ENCODE results near the gene DBNL.
A peak's percentile ranks its signal among the peaks of the same experiment; 100 is the strongest.

The DBNL gene

DNA sequence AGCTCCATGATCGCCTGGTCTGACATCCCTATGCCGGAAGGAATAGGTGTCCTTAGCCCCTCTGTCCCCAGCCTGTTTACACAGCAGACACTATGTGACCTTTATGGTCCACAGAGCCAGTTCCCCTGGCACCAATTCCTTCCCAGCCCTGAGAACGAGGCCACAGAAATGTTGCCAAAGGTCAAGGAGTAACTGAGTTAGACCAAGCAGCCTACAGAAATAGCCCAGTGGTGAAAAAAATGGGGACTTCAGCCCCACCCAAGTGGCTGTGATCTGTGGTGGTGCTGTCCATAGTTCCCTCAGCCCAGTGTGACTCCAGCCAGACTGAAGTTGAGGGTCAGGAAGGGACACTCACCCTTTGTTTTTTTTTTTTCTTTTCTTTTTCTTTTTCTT is 18.4 kb downstream of the DBNL start:
- DNase-seq: no peak

DNA sequence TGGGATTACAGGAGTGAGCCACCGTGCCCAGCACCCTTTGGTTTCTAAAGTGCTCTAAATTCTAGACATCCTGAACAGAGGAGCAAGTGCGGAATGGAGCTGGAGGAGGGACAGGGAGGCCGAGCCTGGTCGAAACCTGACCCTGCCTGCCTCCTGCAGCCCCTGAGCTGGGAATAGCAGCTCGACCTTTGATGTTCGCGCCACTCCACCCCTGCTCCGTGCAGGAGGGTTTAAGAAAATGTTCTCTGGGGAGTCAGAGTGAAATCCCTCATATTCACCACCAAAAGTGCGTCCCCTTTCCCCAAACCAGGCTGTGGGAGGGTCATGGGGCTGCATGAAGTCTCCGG is 19.0 kb downstream of the DBNL start:
- DNase-seq: no peak

DNA sequence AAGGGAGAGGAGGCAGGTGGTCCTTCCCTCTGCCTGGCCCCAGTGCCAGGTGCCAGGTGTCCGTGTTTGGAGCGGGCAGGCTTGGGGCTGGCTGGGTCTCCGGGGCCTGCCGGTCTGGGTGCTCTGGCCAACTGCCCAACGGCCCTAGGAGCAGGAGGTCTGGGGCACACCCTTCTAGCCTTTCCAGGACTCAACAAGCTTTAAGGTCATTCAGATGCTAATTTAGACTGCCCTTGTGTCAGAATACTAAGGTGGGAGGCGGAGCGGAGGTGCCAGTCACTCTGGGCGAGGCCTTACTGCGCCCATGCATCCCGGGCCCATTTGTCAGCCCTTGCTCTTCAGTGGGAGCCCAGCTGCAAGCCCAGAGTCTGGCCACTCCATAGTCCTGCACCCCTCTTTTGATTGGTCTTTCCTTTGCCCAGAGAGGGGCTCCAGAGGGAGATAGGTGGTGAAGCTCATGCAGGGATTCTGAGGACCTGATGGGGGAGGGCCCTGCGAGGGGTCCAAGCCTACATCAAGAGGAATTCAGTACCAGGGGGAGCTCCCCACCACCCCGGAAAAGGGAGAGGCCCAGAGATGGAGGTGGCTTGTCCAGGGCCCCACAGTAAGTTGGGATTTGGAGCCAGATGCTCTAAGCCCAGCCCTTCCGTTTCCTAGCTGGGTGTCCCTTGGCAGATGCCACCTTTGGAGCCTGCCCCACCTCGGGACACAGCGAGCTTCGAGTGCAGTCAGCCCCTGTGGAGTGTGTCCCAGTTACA is 19.6 kb downstream of the DBNL start:
- DNase-seq: no peak

DNA sequence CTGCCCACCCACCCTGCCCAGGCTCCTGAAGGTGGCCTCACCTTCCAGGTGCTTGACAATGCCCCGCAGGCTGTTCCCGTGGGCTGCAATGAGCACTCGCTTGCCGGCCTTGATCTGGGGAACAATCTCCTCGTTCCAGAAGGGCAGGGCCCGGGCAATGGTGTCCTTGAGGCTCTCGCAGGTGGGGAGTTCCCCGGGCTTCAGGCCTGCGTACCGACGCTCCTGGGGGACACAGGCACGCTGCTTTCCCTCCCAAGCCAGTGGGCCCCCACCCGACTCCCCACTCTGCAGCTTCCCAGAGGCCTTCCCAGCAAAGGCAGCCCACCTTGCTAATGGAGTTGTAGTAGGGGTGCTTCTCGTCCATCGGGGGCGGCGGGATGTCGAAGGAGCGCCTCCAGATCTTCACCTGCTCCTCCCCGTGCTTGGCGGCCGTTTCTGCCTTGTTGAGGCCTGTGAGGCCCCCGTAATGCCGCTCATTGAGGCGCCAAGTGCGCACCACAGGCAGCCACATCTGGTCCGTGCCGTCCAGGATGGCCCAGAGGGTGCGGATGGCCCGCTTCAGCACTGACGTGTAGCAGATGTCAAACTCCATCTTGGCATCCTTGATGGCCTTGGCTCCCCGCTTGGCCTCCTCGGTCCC is 20.4 kb downstream of the DBNL start:
- DNase-seq: no peak

DNA sequence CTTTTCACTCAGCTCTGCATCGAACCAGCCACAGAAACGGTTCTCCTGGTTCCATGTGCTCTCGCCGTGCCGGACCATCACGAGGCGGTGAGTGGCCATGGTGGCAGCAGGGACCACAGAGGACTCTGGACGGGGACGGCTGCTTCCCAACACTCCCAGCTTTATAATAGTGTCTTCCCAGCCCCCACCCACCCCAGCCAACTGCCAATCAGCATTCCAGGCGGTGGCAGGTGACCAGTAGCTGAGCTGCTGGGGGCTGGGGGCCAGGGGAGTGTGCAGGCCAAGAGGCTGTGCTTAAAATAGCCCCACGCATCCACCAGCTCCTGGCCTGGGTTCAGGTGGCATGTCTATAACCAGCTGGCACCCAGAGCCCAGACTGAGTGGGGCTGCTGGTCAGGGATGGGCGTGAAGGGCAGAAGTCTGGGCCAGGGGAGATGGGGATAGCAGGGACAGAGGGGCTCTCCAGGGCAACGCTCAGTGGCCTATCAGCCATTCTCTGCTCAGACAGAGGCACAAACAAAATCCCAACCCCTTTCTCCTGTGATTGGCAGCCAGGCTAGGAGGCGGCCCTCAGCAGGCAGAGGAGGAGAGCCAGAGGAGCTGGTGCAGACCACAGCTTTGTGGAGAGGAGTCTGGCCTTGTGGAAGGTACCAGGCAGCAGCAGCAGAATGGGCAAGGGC is 21.1 kb downstream of the DBNL start, which contains the start of gene PGAM2:
TSS of gene PGAM2 (minus strand) at position 137 of the 680 bp plus-strand sequence. CDS start at position 99, 38 bp downstream.
- peak; percentile 36 for DNase-seq

DNA sequence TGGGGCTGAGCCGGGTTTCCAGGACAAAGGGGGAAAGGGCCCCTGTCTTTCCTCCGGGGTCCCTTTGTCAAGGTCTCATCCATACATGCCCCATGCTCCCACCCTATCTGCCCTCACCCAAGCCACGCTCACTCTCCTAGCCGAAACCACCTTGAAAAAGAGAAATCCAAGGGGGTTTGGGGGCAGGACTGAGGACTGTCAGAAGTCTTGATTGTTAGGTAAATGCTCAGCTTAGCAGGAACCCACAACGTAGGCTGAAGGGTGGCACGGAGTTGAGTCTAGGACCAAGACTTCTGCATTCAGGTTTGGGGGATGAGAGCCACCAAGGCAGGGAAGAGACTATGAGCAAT is 21.6 kb downstream of the DBNL start:
- no peak for DNase-seq

DNA sequence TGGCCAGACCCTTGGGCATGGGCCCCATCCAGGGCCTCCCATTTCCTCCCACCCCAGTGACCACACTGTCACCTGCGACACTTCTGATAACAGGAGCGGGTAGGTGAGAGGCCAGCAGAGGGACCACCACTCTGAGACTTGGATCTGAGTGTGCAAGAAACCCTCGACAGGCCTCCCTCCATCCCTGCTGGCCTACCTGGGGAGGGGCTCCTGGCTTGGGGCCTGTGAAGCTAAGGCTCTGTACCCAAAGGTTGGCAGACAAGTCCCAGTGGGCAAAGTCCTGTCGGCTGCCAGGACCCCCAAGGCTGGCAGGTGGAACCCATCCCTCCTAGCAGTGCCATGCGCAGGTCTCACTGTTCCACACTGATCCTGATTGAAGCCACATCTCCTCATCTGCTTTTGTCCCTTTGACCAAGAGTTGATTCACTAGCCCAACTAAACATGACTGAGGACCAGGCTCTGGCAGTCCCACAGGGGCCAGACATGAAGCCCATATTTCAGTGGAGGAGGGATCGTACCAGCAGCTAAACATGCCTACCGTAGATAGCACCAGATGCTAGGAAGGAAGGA is 22.1 kb downstream of the DBNL start:
- no peak for DNase-seq

DNA sequence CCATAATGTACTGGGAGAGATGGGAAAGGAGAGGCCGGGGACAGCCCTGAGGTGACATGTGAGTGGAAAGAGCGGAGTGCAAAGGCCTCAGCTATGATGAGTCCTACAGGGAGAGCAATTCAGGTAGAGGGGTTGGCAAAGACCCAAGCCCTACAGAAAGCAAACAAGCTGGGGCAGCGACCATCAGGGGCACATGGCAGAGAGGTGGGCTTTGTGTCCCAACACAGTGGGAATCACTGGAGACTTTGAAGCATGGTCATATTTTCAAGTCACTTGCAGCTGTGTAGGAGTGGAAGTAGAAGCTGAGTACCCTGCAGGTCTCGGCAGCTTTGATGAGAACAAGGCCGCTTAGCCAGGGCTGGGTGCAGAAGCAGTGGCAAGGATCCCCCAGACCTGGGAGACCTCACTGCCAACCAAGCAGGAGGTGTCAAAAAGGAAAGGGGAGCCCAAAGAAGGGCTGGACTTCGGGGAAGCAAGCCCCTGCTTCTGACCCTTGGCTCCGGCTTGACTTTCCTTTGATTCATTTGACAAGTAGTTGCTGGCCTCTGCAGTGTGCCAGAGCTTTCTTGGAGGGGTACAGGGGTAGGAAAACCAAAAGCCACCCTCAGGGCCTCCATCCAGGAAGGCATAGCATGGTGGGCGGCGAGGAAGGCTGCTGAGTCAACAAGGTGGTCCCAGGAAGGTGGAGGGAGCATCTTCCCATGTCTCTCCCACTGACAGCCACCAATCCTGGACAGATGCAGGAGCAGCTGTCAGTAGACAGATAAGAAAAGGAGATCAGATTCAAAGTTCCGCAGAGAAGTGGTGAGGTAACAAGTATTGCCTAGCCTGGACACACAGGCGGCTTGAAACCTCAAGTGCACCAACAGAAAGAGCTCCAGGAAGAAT is 22.8 kb downstream of the DBNL start:
- peak; percentile 24 for DNase-seq

DNA sequence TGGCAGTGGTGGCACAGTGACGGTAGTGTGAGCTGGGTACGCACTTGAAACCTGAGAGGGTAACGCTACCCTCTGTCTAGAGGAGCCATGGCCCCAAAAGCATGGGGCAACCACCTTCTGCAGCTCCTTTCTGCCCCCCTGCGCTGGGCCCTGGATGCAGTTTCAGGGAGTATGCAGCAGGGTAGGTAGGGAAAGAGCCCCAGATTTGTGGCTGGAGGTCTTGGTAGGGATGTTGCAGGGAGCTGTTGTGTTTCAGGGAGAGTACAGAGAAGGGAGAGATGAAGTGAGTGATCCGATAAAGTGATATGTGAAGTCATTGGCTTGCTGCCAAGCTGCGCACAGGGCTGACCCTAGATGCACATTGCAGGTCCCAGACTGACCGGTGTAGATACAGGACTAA is 23.6 kb downstream of the DBNL start:
- DNase-seq: peak; percentile 63

DNA sequence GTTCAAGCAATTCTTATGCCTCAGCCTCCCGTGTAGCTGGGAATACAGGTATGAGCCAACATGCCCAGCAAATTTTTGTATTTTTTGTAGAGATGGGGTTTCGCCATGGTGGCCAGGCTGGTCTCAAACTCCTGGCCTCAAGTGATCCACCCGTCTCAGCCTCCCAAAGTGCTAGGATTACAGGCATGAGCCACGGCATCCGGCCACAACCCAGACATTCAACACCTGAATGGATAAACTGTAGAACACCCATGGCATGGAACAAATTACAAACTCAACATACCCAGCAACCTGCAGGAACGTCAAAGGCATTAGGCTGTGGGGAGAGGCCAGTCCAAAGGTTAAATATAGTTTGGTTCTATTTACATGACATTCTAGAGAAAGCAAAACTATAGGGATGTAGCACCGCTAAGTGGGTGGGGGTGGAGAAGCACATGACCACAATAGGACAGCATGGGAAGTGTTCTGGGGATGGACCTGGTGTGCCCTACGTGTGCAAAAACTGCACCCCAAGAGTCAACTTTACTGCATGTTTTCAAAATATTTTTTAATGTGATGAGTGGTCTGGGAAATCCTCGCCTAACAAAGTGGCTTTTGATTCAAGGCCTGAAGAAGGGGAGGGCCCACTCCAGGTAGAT is 27.3 kb downstream of the DBNL start:
- no peak for DNase-seq

DNA sequence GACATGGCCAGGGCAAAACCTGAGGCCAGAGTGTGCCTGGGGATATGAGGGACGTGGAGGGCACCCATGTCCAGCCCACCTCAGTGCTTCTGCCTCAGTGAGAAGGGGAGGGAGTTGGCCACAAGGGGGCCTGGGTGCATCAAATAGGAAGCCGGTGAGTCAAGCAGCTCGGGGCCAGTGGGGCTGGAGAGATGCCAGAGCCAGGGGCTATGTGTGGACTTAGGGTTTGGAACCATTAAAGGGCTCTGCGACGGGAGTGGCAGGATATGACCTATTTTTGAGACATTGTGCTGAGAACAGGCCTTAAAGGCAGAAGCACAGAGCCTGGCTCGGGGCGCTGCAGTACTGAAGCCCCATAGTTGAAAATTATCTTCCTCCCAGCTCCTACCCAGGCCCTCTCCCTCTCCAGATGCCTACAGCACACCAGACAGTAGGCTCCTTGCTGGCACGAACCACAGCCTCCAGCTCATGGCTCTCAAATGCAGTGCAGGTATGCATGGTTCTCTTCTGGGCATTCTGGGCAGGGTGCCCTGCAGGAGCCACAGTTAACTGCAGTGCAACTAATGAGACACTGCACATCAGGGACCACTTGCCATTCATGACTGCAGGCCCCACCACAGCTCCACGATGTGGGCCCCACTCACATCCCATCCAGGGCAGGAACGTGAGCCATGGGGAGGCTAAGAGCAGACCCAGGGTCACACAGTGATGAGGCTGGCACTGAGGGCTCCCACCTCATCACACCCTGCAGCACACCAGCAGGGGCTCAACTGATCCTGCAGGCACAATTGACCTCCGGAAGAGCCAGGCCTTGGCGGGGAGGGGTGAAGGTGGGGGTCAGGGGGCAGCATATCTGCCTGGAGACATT is 28.1 kb downstream of the DBNL start:
- peak; percentile 83 for DNase-seq

DNA sequence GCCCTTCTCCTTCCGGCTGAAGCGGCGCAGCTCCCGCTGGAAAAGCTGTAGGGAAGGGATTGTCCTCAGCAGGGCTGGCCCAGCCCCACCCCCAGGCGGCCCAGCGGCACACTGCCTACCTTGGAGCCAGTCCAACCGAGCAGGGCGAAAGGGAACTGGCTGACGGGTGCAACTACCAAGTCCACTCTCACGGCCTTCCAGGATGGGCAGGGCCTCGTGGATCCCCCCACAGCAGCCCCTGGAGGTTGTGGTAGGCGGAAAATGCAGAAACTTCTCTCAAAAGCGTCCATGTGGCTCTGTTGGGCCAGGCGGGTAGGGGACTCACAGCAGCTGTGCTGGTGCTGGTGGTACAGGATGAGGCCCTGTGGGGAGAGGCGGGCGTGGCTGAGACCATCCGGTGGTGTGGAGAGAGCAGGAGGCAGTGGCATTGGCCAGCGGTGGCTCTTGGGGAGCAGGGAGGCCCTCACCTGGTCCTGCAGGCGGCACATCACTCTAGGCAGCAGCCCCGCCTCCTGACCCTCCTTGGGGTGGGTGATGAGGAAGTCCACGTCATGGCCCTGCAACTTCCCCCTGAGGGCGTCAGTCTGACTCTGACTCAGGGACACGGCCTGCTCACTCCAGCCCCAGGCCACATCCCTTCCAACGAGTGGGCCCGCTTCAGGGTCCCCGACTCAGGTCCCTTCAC is 29.3 kb downstream of the DBNL start:
- DNase-seq: no peak

DNA sequence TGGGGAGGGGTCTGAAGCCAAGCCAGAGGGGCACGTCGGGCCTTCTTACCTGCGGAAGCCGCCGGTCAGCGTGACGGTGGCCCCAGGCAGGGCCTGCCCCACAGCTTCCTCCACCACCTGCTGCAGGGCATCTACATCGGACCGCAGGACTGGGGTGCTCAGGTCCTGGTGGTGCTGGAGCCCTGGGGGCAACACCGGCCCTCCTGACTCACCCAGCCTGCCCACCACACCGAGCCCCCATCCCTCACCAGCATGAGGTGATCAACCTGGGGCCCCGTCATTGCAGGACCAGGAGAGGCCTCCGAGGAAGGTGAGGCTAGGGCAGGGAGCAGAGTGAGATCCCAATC is 29.8 kb downstream of the DBNL start:
- no peak for DNase-seq

DNA sequence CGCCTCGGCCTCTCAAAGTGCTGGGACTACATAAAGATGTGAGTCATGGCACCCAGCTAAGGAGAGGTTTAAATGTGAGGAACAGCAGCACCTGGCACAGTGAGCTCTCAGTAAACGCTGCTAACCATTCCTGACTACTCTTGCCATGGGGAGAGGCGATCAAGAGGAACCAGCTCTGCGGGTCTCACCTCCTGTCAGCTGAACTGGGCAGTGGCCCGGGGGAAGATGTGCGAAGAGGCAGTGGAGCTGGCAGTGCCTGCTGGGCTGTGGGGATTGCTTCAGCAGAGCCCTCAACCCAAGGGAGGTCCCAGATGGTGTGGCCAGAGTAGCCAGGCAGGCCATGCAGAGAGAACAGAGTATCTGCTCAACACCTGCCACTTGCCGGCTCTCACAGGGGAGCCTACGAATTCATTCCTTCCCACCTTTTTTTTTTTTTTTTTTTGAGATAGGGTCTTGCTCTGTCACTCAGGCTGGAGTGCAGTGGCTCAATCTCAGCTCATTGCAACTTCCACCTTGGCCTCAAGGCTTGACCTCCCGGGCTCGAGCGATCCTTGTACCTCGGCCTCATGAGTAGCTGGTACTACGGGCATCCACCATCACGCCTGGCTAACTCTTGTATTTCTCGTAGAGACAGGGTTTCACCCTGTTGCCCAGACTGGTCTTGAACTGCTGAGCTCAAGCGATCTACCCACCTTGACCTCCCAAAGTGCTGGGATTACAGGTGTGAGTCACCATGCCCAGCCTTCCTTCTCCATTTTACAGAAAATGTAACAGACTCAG is 31.0 kb downstream of the DBNL start:
- no peak for DNase-seq

DNA sequence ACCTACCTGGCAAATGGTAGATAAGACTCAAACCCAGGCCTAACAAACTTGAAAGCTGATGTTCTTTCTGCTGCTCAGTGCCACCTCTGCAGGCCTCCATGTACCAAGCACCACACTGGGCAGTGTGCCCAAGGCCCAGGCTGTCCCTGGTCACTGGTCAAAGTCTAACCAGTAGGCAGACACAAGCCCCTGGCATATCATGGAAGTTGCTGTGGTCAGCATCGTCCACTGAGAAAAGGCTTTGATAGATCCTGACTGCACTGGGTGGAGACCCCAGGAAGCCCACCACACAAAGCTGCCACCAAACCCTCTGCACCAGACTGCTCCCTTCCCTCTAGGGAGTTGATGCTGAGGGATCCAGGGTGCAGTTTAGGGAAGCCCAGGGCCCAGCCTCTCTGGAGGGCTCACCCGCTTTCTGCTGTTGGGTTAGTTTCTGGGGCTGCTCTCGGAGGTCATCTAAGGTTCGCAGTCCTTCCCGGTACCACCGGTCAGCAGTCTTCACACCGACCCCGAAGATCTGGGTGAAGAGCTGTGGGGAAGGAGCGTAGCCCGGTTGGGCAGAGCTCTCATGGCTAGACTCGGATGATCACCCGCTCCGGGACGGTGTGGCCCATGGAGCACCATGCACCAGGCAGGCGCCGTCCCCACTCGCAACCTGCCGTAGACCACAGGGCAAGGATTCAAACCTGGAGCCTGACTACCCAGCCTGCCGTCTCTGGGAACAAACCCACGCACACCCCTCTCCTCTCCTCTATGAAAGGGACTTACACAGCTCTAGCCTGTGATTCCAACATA is 31.8 kb downstream of the DBNL start:
- DNase-seq: no peak

DNA sequence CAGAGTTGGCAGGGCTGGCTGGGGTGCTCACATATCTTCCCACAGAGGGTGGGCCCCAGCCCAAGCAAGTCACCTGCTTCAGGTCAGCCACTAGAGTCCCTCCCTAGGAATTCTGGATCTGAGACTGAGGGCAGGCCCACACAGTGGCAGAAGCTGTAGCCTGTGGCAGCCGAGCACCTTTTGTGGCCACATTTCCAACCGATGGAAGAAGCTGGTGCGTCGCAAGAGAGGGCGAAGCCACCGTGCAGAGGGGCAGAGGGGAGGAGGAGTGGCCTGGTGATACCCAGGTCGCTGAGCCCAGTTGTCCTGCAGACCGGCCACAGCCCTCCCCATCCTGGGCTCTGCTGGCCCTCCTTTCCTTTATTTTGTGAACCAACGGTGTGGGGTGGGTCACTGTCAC is 32.6 kb downstream of the DBNL start:
- DNase-seq: no peak

DNA sequence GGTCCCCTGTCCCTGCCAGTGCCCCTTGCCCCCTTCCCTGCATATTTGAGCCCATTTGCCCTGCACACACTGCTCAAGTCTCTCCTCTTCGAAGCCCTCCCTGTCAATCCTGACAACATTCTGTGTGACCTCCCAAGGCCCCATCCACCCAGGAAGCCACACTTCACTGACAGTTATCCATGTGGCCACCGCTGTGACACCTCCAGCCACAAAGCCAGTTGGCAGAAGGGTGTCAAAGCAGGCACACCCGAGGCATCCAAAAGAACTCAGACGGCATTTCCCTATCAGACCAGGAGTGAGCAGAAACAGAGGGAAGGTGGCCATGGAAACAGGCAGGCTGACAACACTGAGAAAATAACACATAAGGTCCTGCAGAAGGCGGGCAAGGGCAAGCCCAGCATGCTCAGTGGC is 33.2 kb downstream of the DBNL start:
- DNase-seq: no peak

DNA sequence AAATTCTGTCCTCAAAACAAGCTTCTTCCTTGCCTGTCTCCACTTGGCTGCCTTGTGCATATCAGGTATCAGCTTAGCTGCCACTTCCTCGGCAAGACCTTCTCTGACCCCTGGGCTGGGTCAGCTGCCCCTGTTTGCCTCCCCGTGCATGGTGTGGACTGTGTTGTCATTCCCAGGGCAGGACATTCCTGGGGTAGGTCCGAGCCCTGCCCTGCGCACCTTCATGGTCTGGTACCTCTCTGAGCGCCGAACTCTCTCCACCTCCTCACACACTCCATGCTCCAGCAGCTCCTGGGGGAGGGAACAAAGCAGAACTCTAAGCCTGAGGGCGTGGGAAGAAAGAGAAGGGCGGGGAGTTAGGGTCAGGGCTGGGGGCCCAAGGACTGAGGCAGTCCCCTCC is 34.0 kb downstream of the DBNL start:
- DNase-seq: no peak

DNA sequence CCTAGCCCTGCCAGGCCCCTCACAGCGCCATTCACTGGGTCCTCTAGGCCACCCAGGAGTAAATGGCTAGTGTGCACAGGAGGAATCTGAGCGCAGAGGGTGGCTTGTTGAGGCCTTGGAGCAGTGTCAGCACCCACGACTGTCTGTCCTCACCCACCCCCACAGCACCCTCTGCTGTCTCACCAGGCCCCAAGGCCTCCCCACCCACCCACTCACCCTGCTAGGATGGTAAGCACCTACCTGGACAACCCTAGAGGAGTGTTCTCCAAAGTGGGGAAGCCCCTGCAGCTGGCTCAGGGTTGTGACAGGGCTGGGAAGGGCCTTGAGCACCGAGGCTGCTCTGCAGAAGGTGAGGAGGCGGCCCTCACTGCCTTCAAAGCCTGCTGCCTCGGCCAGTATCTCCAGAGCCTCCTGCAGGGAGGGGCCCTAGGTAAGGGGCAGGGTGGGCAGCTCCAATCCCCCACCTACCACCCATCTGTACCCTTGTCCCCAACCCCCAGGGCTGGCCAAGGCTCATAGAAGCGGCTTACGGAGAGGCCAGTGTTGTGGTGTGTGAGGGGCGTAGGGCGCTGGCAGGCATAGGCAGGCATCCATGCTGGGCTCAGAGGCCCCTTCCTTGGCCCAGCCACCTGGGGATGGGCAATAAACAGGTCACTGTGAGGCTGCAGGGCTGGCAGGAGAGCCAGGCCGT is 35.0 kb downstream of the DBNL start:
- DNase-seq: no peak
